IPS-18a (cell line): ENCODE results near the gene TMEM98.

Experiments used
- H3K27ac ChIP-seq: one replicate; pipeline ENCODE4 v1.5.1; 2013; ENCODE audit warnings: low read length
- H3K27me3 ChIP-seq: one replicate; pipeline ENCODE4 v1.6.1; 2013; ENCODE audit warnings: mild to moderate bottlenecking, low read length; ENCODE audit not compliant: control insufficient read depth, insufficient read depth
- H3K36me3 ChIP-seq: one replicate; pipeline ENCODE4 v1.6.1; 2013; ENCODE audit warnings: low read depth, low read length; ENCODE audit not compliant: control insufficient read depth
- H3K4me1 ChIP-seq: one replicate; pipeline ENCODE4 v1.6.1; 2013; ENCODE audit warnings: low read depth, low read length; ENCODE audit not compliant: control insufficient read depth
- H3K4me3 ChIP-seq: one replicate; pipeline ENCODE4 v1.5.1; 2013; ENCODE audit warnings: low read length
- H3K9ac ChIP-seq: one replicate; pipeline ENCODE4 v1.6.1; 2013; ENCODE audit warnings: mild to moderate bottlenecking, low read length, moderate library complexity
- H3K9me3 ChIP-seq: one replicate; pipeline ENCODE4 v1.6.1; 2013; ENCODE audit warnings: low read depth, low read length; ENCODE audit not compliant: control insufficient read depth

The TMEM98 gene

DNA sequence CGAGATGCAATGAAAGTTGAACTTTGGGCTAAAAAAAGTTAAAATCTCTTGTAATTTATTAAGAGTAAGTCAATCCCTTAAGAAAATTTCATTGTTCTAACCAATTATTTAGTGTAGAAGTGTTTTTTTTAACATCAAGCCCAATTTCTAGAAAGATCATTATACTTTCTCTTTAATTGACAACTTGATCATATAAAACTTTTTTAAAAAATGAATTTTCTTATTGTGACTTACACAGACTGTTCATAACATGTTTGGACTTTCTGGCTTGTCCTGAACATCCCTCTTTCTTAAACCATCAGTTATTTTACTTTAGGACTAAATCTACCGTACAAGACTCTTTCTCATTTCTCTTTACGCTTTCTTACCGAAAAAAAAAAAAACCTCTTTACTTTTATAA is 26.2 kb upstream of the TMEM98 start:
- no peaks in the 10 kb centered on the region for H3K27me3 ChIP-seq
- no peak overlapping the region for H3K4me3 ChIP-seq
- H3K27ac ChIP-seq = no peak overlapping the region
- H3K4me1 ChIP-seq = no peaks in the 10 kb centered on the region
- peaks cover 5% of the 10 kb centered on the region for H3K9me3 ChIP-seq
- no peak overlapping the region for H3K9ac ChIP-seq
- H3K36me3 ChIP-seq = no peaks in the 10 kb centered on the region

DNA sequence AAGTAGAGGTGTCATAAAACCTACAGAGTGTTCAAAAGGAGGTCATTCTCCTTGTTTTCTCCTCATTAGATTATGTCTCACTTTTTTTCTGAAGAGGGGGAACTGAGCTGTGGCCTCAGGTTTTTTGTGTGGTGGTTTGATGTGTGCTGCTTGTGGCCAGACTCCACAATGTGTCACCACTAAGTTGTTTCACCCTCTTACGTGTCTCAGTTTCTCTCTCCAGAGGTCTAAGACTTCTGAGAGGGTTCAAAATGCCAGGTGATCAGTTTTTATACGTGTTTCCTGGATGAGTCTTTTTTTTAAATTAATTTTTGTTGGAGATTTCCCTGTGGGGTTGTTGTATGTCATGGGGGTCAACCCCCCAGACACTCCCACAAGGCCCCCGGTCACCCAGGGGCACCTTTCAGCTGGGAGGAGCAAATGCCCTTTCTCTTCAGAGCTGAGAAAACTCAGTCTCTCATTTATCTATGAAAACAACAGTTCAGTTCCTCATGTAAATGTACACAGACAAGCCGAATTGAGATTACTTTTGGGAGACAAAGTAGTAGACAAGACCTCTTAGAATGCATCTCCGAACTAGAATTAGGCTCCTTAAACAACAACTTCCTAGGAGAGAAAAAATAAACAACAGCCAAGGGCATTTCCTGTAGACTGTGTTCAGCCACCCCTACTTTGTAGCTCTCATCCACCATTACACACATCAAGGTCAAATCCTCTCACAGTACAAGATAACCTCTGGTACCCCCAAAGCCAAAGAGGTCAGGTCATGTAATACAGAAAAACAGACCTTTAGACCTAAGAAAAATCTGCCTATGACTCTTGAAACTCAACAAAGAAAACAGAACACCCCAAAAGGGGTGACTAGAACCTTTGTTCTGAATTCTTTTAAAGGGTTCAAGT is 23.9 kb upstream of the TMEM98 start:
- H3K4me3 ChIP-seq = no peak overlapping the region
- no peaks in the 10 kb centered on the region for H3K4me1 ChIP-seq
- no peak overlapping the region for H3K27ac ChIP-seq
- peaks cover 5% of the 10 kb centered on the region for H3K9me3 ChIP-seq
- no peaks in the 10 kb centered on the region for H3K36me3 ChIP-seq
- H3K9ac ChIP-seq = no peak overlapping the region
- H3K27me3 ChIP-seq = no peaks in the 10 kb centered on the region

DNA sequence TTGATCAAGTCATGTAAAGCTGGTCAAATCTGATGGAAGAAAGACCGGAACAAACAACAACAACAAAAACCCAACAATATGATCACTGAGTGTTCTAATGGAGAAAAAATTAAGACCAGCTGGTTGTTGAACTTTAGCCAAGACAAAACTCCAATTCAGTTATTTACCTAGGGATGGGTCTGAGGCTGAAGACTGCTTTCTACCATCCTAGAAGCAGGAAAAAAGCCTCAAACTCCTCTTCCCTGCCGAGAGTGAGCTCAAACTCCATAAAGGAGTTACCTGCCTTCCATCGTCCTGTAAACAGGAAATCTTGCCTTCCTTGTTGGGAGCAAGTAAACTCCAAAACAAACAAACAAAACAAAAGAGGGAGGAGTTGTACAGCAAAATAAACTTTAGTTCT is 23.1 kb upstream of the TMEM98 start:
- H3K36me3 ChIP-seq = no peaks in the 10 kb centered on the region
- no peaks in the 10 kb centered on the region for H3K4me1 ChIP-seq
- H3K9me3 ChIP-seq = peaks cover 5% of the 10 kb centered on the region
- H3K4me3 ChIP-seq = no peak overlapping the region
- no peak overlapping the region for H3K27ac ChIP-seq
- no peak overlapping the region for H3K9ac ChIP-seq
- H3K27me3 ChIP-seq = no peaks in the 10 kb centered on the region

DNA sequence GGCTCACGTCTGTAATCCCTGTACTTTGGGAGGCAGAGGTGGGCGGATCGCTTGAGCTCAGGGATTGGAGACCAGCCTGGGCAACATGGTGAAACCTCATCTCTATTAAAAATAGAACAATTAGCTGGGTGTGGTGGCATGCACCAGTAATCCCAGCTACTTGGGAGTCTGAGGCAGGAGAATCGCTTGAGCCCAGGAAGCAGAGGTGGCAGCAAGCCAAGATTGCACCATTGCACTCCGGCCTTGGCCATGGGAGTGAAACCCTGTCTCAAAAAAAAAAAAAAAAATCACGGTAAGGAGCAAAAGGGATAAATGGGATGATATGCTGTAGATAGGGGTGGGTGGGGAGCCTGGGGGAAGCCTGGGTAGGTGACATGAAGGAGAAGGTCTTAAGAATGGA is 20.4 kb upstream of the TMEM98 start:
- Histone ChIP-seq H3K9ac (no peak overlapping the region), H3K27ac (no peak overlapping the region), H3K36me3 (no peaks in the 10 kb centered on the region), H3K27me3 (no peaks in the 10 kb centered on the region), H3K4me1 (peaks cover 6% of the 10 kb centered on the region), H3K9me3 (no peaks in the 10 kb centered on the region), H3K4me3 (no peak overlapping the region)

DNA sequence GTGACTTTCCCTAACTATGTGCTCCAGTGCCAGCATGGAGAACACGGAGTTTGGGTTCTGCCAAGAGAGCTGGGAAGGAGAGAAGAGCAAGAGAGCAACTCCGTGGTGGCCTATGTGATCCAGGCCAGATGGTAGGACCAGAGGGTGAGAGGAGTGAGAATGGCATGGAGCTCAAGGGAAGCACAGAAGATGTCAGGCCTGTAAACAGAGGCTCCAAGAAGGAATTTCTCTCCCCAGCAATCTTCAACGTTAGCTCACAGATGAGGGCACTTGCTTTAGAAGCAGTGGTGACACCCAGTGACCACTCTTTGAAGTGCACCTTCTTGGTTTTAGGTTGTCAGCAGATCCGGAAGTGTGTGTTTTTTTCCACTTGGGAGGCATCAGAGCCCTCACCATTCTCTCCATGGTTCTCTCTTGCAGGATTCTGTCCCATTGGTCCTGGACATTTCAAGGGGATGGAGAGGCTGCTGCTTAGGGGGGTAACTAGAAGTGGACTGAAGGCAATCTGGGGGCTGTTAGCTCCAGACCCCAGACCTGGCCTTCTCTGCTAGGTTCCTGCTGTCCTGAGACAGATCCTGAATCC is 18.1 kb upstream of the TMEM98 start:
- H3K27me3 ChIP-seq = no peaks in the 10 kb centered on the region
- no peaks in the 10 kb centered on the region for H3K9me3 ChIP-seq
- H3K4me1 ChIP-seq = peaks cover 6% of the 10 kb centered on the region
- no peaks in the 10 kb centered on the region for H3K36me3 ChIP-seq
- H3K4me3 ChIP-seq = no peak overlapping the region
- no peak overlapping the region for H3K27ac ChIP-seq
- H3K9ac ChIP-seq = no peak overlapping the region

DNA sequence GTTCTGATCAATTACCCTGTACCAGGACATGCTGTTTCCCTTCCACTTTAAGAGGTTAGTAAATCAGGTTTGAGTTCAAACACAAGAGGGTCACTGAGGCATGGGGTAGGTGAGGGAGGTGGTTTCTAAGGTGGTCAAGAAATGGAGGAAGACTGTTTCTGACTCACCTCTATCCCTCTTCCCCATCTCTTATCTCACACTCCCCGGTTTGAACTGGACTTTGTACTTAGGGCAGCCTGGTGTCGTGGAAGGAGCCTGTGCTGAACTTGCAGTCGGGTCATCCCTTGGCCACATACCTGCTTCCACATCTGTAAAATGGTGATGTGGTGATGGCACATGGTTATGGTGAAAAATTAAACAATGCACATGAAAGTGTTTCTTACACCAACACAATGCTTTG is 17.2 kb upstream of the TMEM98 start:
- peaks cover 6% of the 10 kb centered on the region for H3K4me1 ChIP-seq
- no peaks in the 10 kb centered on the region for H3K9me3 ChIP-seq
- no peak overlapping the region for H3K9ac ChIP-seq
- H3K4me3 ChIP-seq = no peak overlapping the region
- H3K36me3 ChIP-seq = no peaks in the 10 kb centered on the region
- H3K27ac ChIP-seq = no peak overlapping the region
- no peaks in the 10 kb centered on the region for H3K27me3 ChIP-seq

DNA sequence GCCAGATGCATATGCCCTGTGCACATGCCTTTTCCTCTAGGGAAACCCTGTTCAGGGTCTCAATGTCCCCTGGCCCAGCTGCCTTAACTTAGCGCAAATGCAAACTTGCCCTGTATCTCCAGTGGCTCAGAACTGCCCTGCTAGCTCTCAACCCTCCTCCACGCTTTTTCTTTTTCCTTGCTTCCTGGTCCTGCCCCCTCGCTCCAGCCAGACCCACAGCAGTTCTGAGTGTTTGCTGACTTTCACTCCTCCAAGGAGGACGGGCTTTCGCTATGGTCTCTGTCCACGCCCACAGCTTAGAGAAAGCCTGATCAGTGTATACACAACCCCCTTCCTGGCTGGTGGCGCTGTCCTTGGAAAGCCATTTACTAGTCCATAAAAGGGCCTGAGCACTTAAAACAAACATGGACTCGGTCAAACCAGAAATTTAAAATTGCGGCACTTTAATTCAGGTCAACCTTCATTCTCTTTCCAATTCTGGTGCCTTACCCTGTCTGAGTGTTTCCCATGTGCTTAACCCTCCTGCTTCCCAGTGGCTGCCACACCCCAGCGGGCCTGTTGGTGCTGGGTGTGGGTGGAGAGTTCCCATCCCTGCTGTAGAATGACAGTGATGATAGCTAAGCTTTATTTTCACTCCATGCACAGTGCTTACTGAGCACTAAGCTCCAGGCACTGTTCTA is 15.6 kb upstream of the TMEM98 start:
- Histone ChIP-seq H3K36me3 (no peaks in the 10 kb centered on the region), H3K9me3 (no peaks in the 10 kb centered on the region), H3K27ac (no peak overlapping the region), H3K4me3 (no peak overlapping the region), H3K9ac (no peak overlapping the region), H3K4me1 (peaks cover 9% of the 10 kb centered on the region), H3K27me3 (no peaks in the 10 kb centered on the region)

DNA sequence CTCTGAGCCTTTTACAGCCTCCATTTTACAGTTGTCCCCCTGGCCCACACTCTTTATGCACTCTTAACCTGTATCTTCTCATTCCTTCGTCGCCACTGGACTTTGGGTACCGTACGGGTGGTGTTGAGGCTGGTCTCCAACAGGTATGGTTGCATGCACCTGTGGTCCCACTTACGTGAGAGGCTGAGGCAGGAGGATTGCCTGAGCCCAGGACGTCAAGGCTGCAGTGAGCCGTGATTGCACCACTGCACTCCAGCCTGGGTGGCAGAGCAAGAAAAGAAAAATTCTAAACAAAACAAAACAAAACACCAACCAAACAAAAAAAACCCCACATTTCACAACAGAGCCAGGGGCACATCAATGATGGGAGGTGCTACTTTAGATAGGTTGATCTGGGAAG is 14.4 kb upstream of the TMEM98 start:
- H3K4me1 ChIP-seq = peaks cover 22% of the 10 kb centered on the region
- H3K27me3 ChIP-seq = no peaks in the 10 kb centered on the region
- H3K9me3 ChIP-seq = no peaks in the 10 kb centered on the region
- no peaks in the 10 kb centered on the region for H3K36me3 ChIP-seq
- no peak overlapping the region for H3K27ac ChIP-seq
- no peak overlapping the region for H3K9ac ChIP-seq
- H3K4me3 ChIP-seq = no peak overlapping the region

DNA sequence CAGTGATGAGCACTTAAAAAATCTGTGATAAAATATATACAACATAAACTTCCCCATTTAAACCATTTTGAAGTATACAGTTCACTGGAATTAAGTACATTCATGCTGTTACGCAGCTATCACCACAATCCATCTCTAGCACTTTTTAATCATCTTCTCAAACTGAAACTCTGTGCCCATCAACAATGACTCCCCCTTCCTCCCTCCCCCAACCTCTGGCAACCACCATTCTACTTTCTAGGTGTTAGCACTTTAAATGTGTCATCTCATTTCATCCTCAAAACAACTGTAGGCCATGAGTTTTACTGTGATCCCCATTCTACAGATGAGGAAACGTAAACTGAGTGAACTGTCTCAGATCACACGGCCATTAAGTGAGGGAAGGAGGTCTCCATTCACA is 13.8 kb upstream of the TMEM98 start:
- Histone ChIP-seq H3K4me1 (peaks cover 22% of the 10 kb centered on the region), H3K27me3 (no peaks in the 10 kb centered on the region), H3K27ac (no peak overlapping the region), H3K36me3 (no peaks in the 10 kb centered on the region), H3K4me3 (no peak overlapping the region), H3K9me3 (no peaks in the 10 kb centered on the region), H3K9ac (no peak overlapping the region)

DNA sequence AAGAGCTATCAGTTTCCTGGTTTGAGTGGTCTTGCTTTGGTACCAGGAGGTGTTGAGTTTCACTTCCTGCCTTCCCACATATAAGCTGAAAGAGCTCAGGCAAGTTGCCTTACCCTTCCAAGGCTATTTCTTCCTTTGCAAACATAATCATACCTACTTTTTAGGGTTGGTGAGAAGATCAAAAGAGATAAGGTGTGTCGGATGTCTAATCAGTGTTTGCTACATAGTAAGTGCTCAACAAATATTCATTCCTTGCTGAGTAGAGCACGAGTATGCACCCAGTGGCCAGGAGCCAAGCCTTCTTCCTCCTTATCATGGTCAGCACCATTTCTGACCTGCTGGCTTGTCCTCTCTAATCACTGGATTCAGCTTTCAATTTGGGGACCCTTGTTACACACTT is 12.7 kb upstream of the TMEM98 start:
- H3K4me1 ChIP-seq = peaks cover 22% of the 10 kb centered on the region
- no peaks in the 10 kb centered on the region for H3K27me3 ChIP-seq
- H3K9ac ChIP-seq = no peak overlapping the region
- no peak overlapping the region for H3K27ac ChIP-seq
- no peaks in the 10 kb centered on the region for H3K36me3 ChIP-seq
- no peak overlapping the region for H3K4me3 ChIP-seq
- H3K9me3 ChIP-seq = no peaks in the 10 kb centered on the region

DNA sequence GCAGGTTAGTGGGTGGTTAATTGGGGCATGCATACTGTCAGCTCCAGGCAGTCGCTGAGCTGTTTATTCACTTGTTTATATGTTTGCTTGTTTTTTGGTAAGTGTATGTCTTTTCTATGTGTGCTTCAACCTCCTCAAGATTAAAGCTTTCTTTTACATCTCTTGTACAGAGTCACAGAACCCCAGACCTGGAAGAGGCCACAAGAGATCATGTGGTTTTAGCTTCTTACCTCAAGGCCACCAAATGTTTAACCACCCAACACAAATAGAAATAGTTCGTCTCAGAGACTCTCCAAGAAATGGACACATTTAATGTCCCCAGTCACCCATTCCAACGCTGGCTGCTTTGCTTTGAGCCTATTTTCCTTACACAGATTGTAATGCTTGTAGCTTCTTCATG is 11.8 kb upstream of the TMEM98 start:
- Histone ChIP-seq H3K27me3 (no peaks in the 10 kb centered on the region), H3K4me1 (peaks cover 22% of the 10 kb centered on the region), H3K27ac (no peak overlapping the region), H3K36me3 (no peaks in the 10 kb centered on the region), H3K4me3 (no peak overlapping the region), H3K9me3 (no peaks in the 10 kb centered on the region), H3K9ac (no peak overlapping the region)
